ENCODE measurements around the gene SDR42E1.
"Not testable (repeated sequence)": the region's sequence is repeated elsewhere in the genome, so short reads cannot be mapped to it uniquely, and the experiment has no call there.

SDR42E1 gene

GRCh38 chr16:82005027-82005830, 6.0 kb downstream of the SDR42E1 start:
- DNase-seq, result no peak

- no peak for DNase-seq
Measured at GRCh38 chr16:82004601-82005000, 6.7 kb downstream of the SDR42E1 start.

GRCh38 chr16:82002831-82003230, 8.4 kb downstream of the SDR42E1 start:
- no peak for DNase-seq

GRCh38 chr16:81997738-81998137, 13.5 kb downstream of the SDR42E1 start:
- DNase-seq, result no peak

- DNase-seq, result no peak
Measured at GRCh38 chr16:81996664-81997509, 14.4 kb downstream of the SDR42E1 start.

GRCh38 chr16:81995651-81996050, 15.6 kb downstream of the SDR42E1 start:
- DNase-seq, result no peak

- DNase-seq, result no peak
Measured at GRCh38 chr16:81994485-81994884, 16.8 kb downstream of the SDR42E1 start.

- peak in 1 of 51 donors; percentile 2 for DNase-seq
Measured at GRCh38 chr16:81992859-81993258, 18.4 kb downstream of the SDR42E1 start.

- DNase-seq, result no peak
Measured at GRCh38 chr16:81987706-81988105, 23.6 kb downstream of the SDR42E1 start.

- DNase-seq, result no peak
Measured at GRCh38 chr16:81987121-81987520, 24.1 kb downstream of the SDR42E1 start.

- not testable (repeated sequence) for DNase-seq
Measured at GRCh38 chr16:81977335-81977942, 33.8 kb downstream of the SDR42E1 start.

GRCh38 chr16:81975637-81976036, 35.6 kb downstream of the SDR42E1 start:
- DNase-seq, result no peak

GRCh38 chr16:81973737-81974136, 37.5 kb downstream of the SDR42E1 start:
- no peak for DNase-seq

- no peak for DNase-seq
Measured at GRCh38 chr16:81971853-81972252, 39.4 kb downstream of the SDR42E1 start.

GRCh38 chr16:81967358-81967757, 43.9 kb downstream of the SDR42E1 start:
- no peak for DNase-seq

GRCh38 chr16:81964808-81965207, 46.5 kb downstream of the SDR42E1 start:
- DNase-seq, result no peak

GRCh38 chr16:81956213-81956948, 54.9 kb downstream of the SDR42E1 start:
- DNase-seq, result no peak

GRCh38 chr16:81951564-81951963, 59.7 kb downstream of the SDR42E1 start:
- no peak for DNase-seq

- DNase-seq, result no peak
Measured at GRCh38 chr16:81946206-81946605, 65.1 kb downstream of the SDR42E1 start.

- DNase-seq, result no peak
Measured at GRCh38 chr16:81945665-81946064, 65.6 kb downstream of the SDR42E1 start.

- no peak for DNase-seq
Measured at GRCh38 chr16:81942007-81942601, 69.2 kb downstream of the SDR42E1 start.
